H1 (cell line): ENCODE measurements around the gene THOP1. TPM values are rescaled to one million over a fixed set of nuclear protein-coding genes. Genes with fewer than 3 reads are reported as not detected.

Experiments used
- CTCF ChIA-PET: fragments of 300-600 bp; sonication (Branson Sonifier 250); formaldehyde crosslinking; loops from one replicate; lab custom pipeline; 2021; ENCODE audit not compliant: partially characterized antibody; lab: Charles Lee
- POLR2A ChIA-PET: fragments of 300-600 bp; sonication (Branson Sonifier 250); formaldehyde crosslinking; loops from one replicate; lab custom pipeline; 2021; ENCODE audit warnings: inconsistent platforms; ENCODE audit not compliant: partially characterized antibody; lab: Charles Lee
- DNase-seq, 2 experiments: peaks; one replicate each; pipeline versions ENCODE4 v3.0.0 to v3.0.0-alpha.2; 2010 to 2022; ENCODE audit warnings: low spot score in 2 of 2, low read depth in 1 of 2, mixed read lengths in 1 of 2
- FAIRE-seq: peaks from 2 replicates; lab custom pipeline; 2011; peaks lifted over from hg19 to GRCh38; lab: Jason Lieb, UNC
- H2AFZ ChIP-seq: 2 replicates; pipeline ENCODE4 v1.8.1; 2012; ENCODE audit warnings: low read length, inconsistent platforms
- H2AK5ac ChIP-seq: 2 replicates; pipeline ENCODE4 v1.6.1; 2013; ENCODE audit warnings: low read depth, low read length
- H2BK120ac ChIP-seq: replicated peaks from 2 replicates; pipeline ENCODE3; 2013; ENCODE audit warnings: low read depth, low read length, inconsistent platforms
- H2BK12ac ChIP-seq: 2 replicates; pipeline ENCODE4 v1.6.1; 2013; ENCODE audit warnings: low read depth, low read length
- H2BK15ac ChIP-seq: 2 replicates; pipeline ENCODE4 v1.6.1; 2013; ENCODE audit warnings: low read length
- H2BK20ac ChIP-seq: 2 replicates; pipeline ENCODE4 v1.6.1; 2013; ENCODE audit warnings: low read length
- H2BK5ac ChIP-seq: 2 replicates; pipeline ENCODE4 v1.6.1; 2013; ENCODE audit warnings: low read depth, low read length
- H3K14ac ChIP-seq: 2 replicates; pipeline ENCODE4 v1.6.1; 2013; ENCODE audit warnings: inconsistent platforms; ENCODE audit not compliant: insufficient read length
- H3K18ac ChIP-seq: 2 replicates; pipeline ENCODE4 v1.6.1; 2013; ENCODE audit warnings: low read length; ENCODE audit errors: extremely low read depth
- H3K23ac ChIP-seq: 2 replicates; pipeline ENCODE4 v1.6.1; 2013; ENCODE audit warnings: inconsistent platforms; ENCODE audit not compliant: insufficient read length
- H3K23me2 ChIP-seq: 2 replicates; pipeline ENCODE4 v1.6.1; 2013; ENCODE audit warnings: low read depth, low read length
- H3K27ac ChIP-seq: 2 replicates; pipeline ENCODE4 v1.6.1; 2011; ENCODE audit warnings: low read depth, low read length, inconsistent platforms
- H3K27me3 ChIP-seq, 4 experiments: replicated peaks in 1 of 4; 1 replicate in 1 of 4; 2 replicates in 3 of 4; pipeline versions ENCODE4 v1.6.1 to v1.8.1; 2011 to 2013; ENCODE audit warnings: low read length in 3 of 4, mild to moderate bottlenecking in 3 of 4, inconsistent platforms in 2 of 4, mixed read lengths in 2 of 4, moderate library complexity in 1 of 4; ENCODE audit not compliant: control insufficient read depth in 3 of 4, insufficient read depth in 3 of 4; ENCODE audit errors: extremely low read depth in 1 of 4
- H3K36me3 ChIP-seq, 4 experiments: 2 replicates each; pipeline versions ENCODE4 v1.6.1 to v1.8.1; 2011 to 2013; ENCODE audit warnings: mild to moderate bottlenecking in 4 of 4, low read length in 3 of 4, moderate library complexity in 2 of 4, control low read depth in 1 of 4, inconsistent platforms in 1 of 4; ENCODE audit not compliant: insufficient read depth in 4 of 4, control insufficient read depth in 2 of 4
- H3K4ac ChIP-seq: replicated peaks from 2 replicates; pipeline ENCODE3; 2013; ENCODE audit warnings: low read length, low read depth, mixed read lengths, inconsistent platforms; ENCODE audit not compliant: insufficient read length
- H3K4me1 ChIP-seq, 4 experiments: replicated peaks in 1 of 4; 1 replicate in 1 of 4; 2 replicates in 3 of 4; pipeline versions ENCODE4 v1.6.1 to v1.8.1; 2011 to 2013; ENCODE audit warnings: low read length in 3 of 4, inconsistent platforms in 2 of 4, mixed read lengths in 1 of 4; ENCODE audit not compliant: insufficient read depth in 4 of 4, control insufficient read depth in 3 of 4
- H3K4me2 ChIP-seq, 2 experiments: 2 replicates each; pipeline versions ENCODE4 v1.6.1 to v1.8.1; 2011 to 2013; ENCODE audit warnings: low read depth in 2 of 2, low read length in 2 of 2, control low read depth in 1 of 2, inconsistent platforms in 1 of 2, mild to moderate bottlenecking in 1 of 2; ENCODE audit not compliant: insufficient read depth in 1 of 2
- H3K4me3 ChIP-seq, 4 experiments: fragments of 200-600, 300-600 bp in 1 of 4; sonication (generic), shearing (Covaris generic), sonication (Bioruptor Twin) in 1 of 4; 2 replicates each; pipeline versions ENCODE4 v1.5.1 to v1.8.1; 2011 to 2016; ENCODE audit warnings: low read length in 4 of 4, low read depth in 3 of 4, control low read depth in 2 of 4, inconsistent platforms in 2 of 4, mild to moderate bottlenecking in 2 of 4, mixed read lengths in 1 of 4, moderate library complexity in 1 of 4; ENCODE audit not compliant: insufficient read depth in 2 of 4; ENCODE audit errors: extremely low read depth in 1 of 4
- H3K56ac ChIP-seq: replicated peaks from 2 replicates; pipeline ENCODE3; 2013; ENCODE audit warnings: low read depth, mild to moderate bottlenecking, mixed read lengths, low read length, inconsistent platforms; ENCODE audit not compliant: insufficient read length
- H3K79me1 ChIP-seq: 2 replicates; pipeline ENCODE4 v1.6.1; 2013; ENCODE audit warnings: low read depth, low read length, control low read depth
- H3K79me2 ChIP-seq, 2 experiments: 2 replicates each; pipeline versions ENCODE4 v1.6.1 to v1.8.1; 2012 to 2013; ENCODE audit warnings: low read length in 2 of 2, mild to moderate bottlenecking in 2 of 2, inconsistent platforms in 1 of 2; ENCODE audit not compliant: insufficient read depth in 2 of 2, control insufficient read depth in 1 of 2
- H3K9ac ChIP-seq, 4 experiments: replicated peaks in 1 of 4; 1 replicate in 1 of 4; 2 replicates in 3 of 4; pipeline versions ENCODE4 v1.6.1 to v1.8.1; 2011 to 2013; ENCODE audit warnings: low read depth in 3 of 4, low read length in 3 of 4, control low read depth in 2 of 4, mild to moderate bottlenecking in 2 of 4, moderate library complexity in 2 of 4, inconsistent platforms in 1 of 4; ENCODE audit errors: extremely low read depth in 1 of 4
- H3K9me3 ChIP-seq, 2 experiments: 2 replicates each; pipeline versions ENCODE4 v1.6.1 to v1.8.1; 2012 to 2013; ENCODE audit warnings: mild to moderate bottlenecking in 2 of 2, moderate library complexity in 2 of 2, control low read depth in 1 of 2, inconsistent platforms in 1 of 2, low read depth in 1 of 2, low read length in 1 of 2, mixed read lengths in 1 of 2; ENCODE audit not compliant: insufficient read depth in 2 of 2
- H4K20me1 ChIP-seq, 2 experiments: replicated peaks in 1 of 2; 2 replicates each; pipeline versions ENCODE3 to v1.8.1; 2011 to 2013; ENCODE audit warnings: inconsistent platforms in 2 of 2, low read length in 2 of 2, mild to moderate bottlenecking in 1 of 2; ENCODE audit not compliant: insufficient read depth in 2 of 2, control insufficient read depth in 1 of 2
- H4K5ac ChIP-seq: 2 replicates; pipeline ENCODE4 v1.6.1; 2013; ENCODE audit warnings: low read length, low read depth, mixed read lengths, inconsistent platforms; ENCODE audit not compliant: insufficient read length
- H4K8ac ChIP-seq: 2 replicates; pipeline ENCODE4 v1.8.0; 2013; ENCODE audit warnings: mild to moderate bottlenecking, moderate library complexity, low read length, inconsistent platforms; ENCODE audit not compliant: insufficient read depth; ENCODE audit errors: extremely low read depth
- H4K91ac ChIP-seq: replicated peaks from 2 replicates; pipeline ENCODE3; 2013; ENCODE audit warnings: low read length, mixed read lengths, inconsistent platforms; ENCODE audit not compliant: insufficient read length
- ATF2 ChIP-seq: IDR thresholded peaks from 2 replicates; pipeline ENCODE4 v1.6.1; 2012; ENCODE audit warnings: low read length, inconsistent platforms
- GTF2F1 ChIP-seq: IDR thresholded peaks from 2 replicates; pipeline ENCODE4 v1.6.1; 2012; ENCODE audit warnings: low read depth, low read length, improper control_type of control experiment, borderline replicate concordance
- HDAC6 ChIP-seq: IDR thresholded peaks from one replicate; pipeline ENCODE4 v1.7.1; 2012; ENCODE audit warnings: low read depth, mild to moderate bottlenecking, inconsistent platforms, low read length, moderate library complexity
- NANOG ChIP-seq: IDR thresholded peaks from 2 replicates; pipeline ENCODE4 v1.6.1; 2011; ENCODE audit warnings: low read length, low read depth, mild to moderate bottlenecking, inconsistent platforms; ENCODE audit not compliant: insufficient read depth, poor library complexity, severe bottlenecking
- RFX5 ChIP-seq: IDR thresholded peaks from 2 replicates; pipeline ENCODE4 v1.6.1; 2011; ENCODE audit warnings: low read depth, low read length, improper control_type of control experiment, borderline replicate concordance
- WGBS, 2 experiments: shearing (Covaris generic) in 1 of 2; methylation state at CpG; one replicate each; pipeline versions ENCODE4 v1.1.6 to v1.1.7; 2013 to 2015; ENCODE audit warnings: low lambda C conversion rate in 2 of 2, mixed read lengths in 2 of 2, inconsistent platforms in 1 of 2, low coverage in 1 of 2, missing lambda C conversion rate in 1 of 2; ENCODE audit not compliant: insufficient replicate concordance in 2 of 2, insufficient coverage in 1 of 2, insufficient read length in 1 of 2; ENCODE audit errors: extremely low coverage in 1 of 2, missing lambda C conversion rate in 1 of 2; 5-methylcytosine and 5-hydroxymethylcytosine counted together
- polyA plus RNA-seq, 7 experiments: library from polyadenylated mRNA; depleted of rRNA in 3 of 7; stranded (reverse) in 5 of 7; unstranded in 2 of 7; fragments of >200 nt in 5 of 7; fragments of 200-250 nt in 2 of 7; gene quantifications; 1 replicate in 5 of 7; 2 replicates in 1 of 7; 4 replicates in 1 of 7; pipeline versions ENCODE4 v1.2.1 to v1.2.3, GENCODE V29; 2011 to 2013; ENCODE audit warnings: missing spikeins in 2 of 7, mixed read lengths in 2 of 7
- total RNA-seq: library from RNA; stranded (reverse); fragmentation: NEBNext Ultra II Directional; extraction: Animal tissue kit (Norgen Biotek cat#: 25700); gene quantifications from 2 replicates; pipeline ENCODE4 v1.2.1, GENCODE V29; 2021

Gene THOP1
- total and polyA plus RNA-seq, 2 of the 8 experiments (the other 6 are each of a cell fraction or from before 2014, with no cell fraction given), result 136 to 159 TPM

GRCh38 chr19:2769218-2769617 is 16.1 kb upstream of the THOP1 start:
- H2BK15ac ChIP-seq, result no peak overlapping the region
- 88% methylated on average over 8 of the region's 8 CpGs; no CpG with 5 or more reads in 1 of the 2 experiments for WGBS, 2 experiments
- TF ChIP-seq NANOG, result no peak
- no peak for TF ChIP-seq RFX5
- no peak for TF ChIP-seq GTF2F1
- no peak for TF ChIP-seq HDAC6
- TF ChIP-seq ATF2, result no peak

More at GRCh38 chr19:2769218-2769617, 16.1 kb upstream of the THOP1 start:
- Histone ChIP-seq H3K23me2 (no peaks in the 10 kb centered on the region), H3K9ac (no peak overlapping the region), H3K9me3 (no peaks in the 10 kb centered on the region), H2AK5ac (no peak overlapping the region), H3K4ac (no peak overlapping the region), H2BK12ac (no peak overlapping the region), H3K79me2 (peaks cover 15 to 47% of the 10 kb centered on the region in 2 experiments), H3K23ac (no peak overlapping the region), H3K79me1 (peaks cover 12% of the 10 kb centered on the region), H3K4me2 (no peak overlapping the region), H2BK20ac (no peak overlapping the region), H3K27me3 (no peaks in the 10 kb centered on the region), H4K91ac (no peak overlapping the region), H3K4me3 (no peak overlapping the region), H4K20me1 (peaks cover 16 to 35% of the 10 kb centered on the region in 2 experiments), H3K56ac (no peak overlapping the region), H2BK120ac (no peak overlapping the region), H4K8ac (no peak overlapping the region), H3K36me3 (peaks cover 7 to 23% (median 15%) of the 10 kb centered on the region in 4 experiments; a peak in 7 of 8 replicates), H2BK5ac (no peak overlapping the region), H2AFZ (no peak overlapping the region), H3K27ac (no peak overlapping the region), H3K14ac (no peak overlapping the region), H3K4me1 (no peaks in the 10 kb centered on the region; a peak in 1 of 7 replicates), H4K5ac (no peak overlapping the region), H3K18ac (no peak overlapping the region)
- DNase-seq, result no peak
- FAIRE-seq, result no peak
- CTCF ChIA-PET, result interaction anchor here (1.0 to 1.2 kb wide), 4 partner anchors 10 to 182 kb away, joined by 3 to 6 read pairs (median 4); no protein-coding TSS in a partner anchor
- POLR2A ChIA-PET, result interaction anchor here (1.2 kb wide), 1 partner anchor 14 kb away, joined by 3 read pairs; no protein-coding TSS in a partner anchor
